Immature natural killer cell (primary cell): ENCODE results near the gene TNS3. TPM values are rescaled to one million over a fixed set of nuclear protein-coding genes. Genes with fewer than 3 reads are reported as not detected.
"Not testable (repeated sequence)": the region's sequence is repeated elsewhere in the genome, so short reads cannot be mapped to it uniquely, and the experiment has no call there.

Experiments
- DNase-seq, 3 donors: peaks; one replicate each; pipeline ENCODE4 v3.0.0; 2022; ENCODE audit warnings: mixed read lengths in 1 of 3
- H3K27ac Mint-ChIP-seq, 6 donors: one replicate each; pipeline ENCODE4 v1.8.0; 2020; ENCODE audit warnings: mixed read lengths in 6 of 6, mild to moderate bottlenecking in 5 of 6, inconsistent platforms in 4 of 6, moderate library complexity in 3 of 6
- H3K27me3 Mint-ChIP-seq, 3 donors: one replicate each; pipeline ENCODE4 v1.8.0; 2020 to 2021; ENCODE audit warnings: low read depth in 3 of 3, mild to moderate bottlenecking in 3 of 3, mixed read lengths in 3 of 3, moderate library complexity in 3 of 3, inconsistent platforms in 1 of 3
- H3K36me3 Mint-ChIP-seq, 3 donors: one replicate each; pipeline ENCODE4 v1.8.0; 2020; ENCODE audit warnings: mixed read lengths in 3 of 3, inconsistent platforms in 2 of 3, mild to moderate bottlenecking in 2 of 3
- H3K4me1 Mint-ChIP-seq, 2 donors: one replicate each; pipeline ENCODE4 v1.8.0; 2020; ENCODE audit warnings: inconsistent platforms in 2 of 2, mild to moderate bottlenecking in 2 of 2, mixed read lengths in 2 of 2, moderate library complexity in 1 of 2
- H3K4me3 Mint-ChIP-seq, 5 donors: one replicate each; pipeline ENCODE4 v1.8.0; 2020; ENCODE audit warnings: mild to moderate bottlenecking in 5 of 5, mixed read lengths in 5 of 5, inconsistent platforms in 3 of 5, moderate library complexity in 3 of 5
- H3K9me3 Mint-ChIP-seq, 6 donors: one replicate each; pipeline ENCODE4 v1.8.0; 2020; ENCODE audit warnings: mild to moderate bottlenecking in 6 of 6, mixed read lengths in 6 of 6, inconsistent platforms in 4 of 6, moderate library complexity in 3 of 6
- polyA plus RNA-seq, 3 donors: library from polyadenylated mRNA; unstranded; fragments of 300-500 nt; fragmentation: Illumina TruSeq; gene quantifications; one replicate each; pipeline ENCODE4 v1.2.3, GENCODE V29; 2021

The TNS3 gene
- polyA plus RNA-seq, 3 donors from 2014 or later: 0.19 TPM; not detected in 2

GRCh38 chr7:47597379-47597778 lies 15.5 kb upstream of the TNS3 start:
- Mint-ChIP-seq H3K4me1 (peaks cover 22 to 25% of the 10 kb centered on the region in 2 donors), H3K9me3 (peaks cover 2 to 18% (median 12%) of the 10 kb centered on the region in 6 donors), H3K4me3 (no peak overlapping the region)

GRCh38 chr7:47596502-47597202 lies 14.7 kb upstream of the TNS3 start:
- Mint-ChIP-seq H3K9me3 (peaks cover 2 to 18% (median 12%) of the 10 kb centered on the region in 6 donors), H3K27ac (no peak overlapping the region), H3K36me3 (peaks cover 0 to 7% (median 5%) of the 10 kb centered on the region in 3 donors), H3K4me3 (no peak overlapping the region), H3K4me1 (peaks cover 20 to 21% of the 10 kb centered on the region in 2 donors), H3K27me3 (peaks cover 2 to 7% (median 5%) of the 10 kb centered on the region in 3 donors)
- DNase-seq: no peak

More at GRCh38 chr7:47597379-47597778, 15.5 kb upstream of the TNS3 start:
- peaks cover 0 to 7% (median 5%) of the 10 kb centered on the region in 3 donors for H3K36me3 Mint-ChIP-seq
- peaks cover 2 to 10% (median 5%) of the 10 kb centered on the region in 3 donors for H3K27me3 Mint-ChIP-seq
- no peak for DNase-seq
- H3K27ac Mint-ChIP-seq: no peak overlapping the region

- Mint-ChIP-seq H3K9me3 (peaks cover 2 to 18% (median 12%) of the 10 kb centered on the region in 6 donors), H3K4me1 (no peaks in the 10 kb centered on the region), H3K4me3 (no peak overlapping the region), H3K27ac (no peak overlapping the region), H3K36me3 (peaks cover 0 to 5% (median 3%) of the 10 kb centered on the region in 3 donors), H3K27me3 (peaks cover 3 to 4% (median 4%) of the 10 kb centered on the region in 3 donors)
- DNase-seq: no peak
Observed at GRCh38 chr7:47594406-47594805, 12.5 kb upstream of the TNS3 start.

DNA sequence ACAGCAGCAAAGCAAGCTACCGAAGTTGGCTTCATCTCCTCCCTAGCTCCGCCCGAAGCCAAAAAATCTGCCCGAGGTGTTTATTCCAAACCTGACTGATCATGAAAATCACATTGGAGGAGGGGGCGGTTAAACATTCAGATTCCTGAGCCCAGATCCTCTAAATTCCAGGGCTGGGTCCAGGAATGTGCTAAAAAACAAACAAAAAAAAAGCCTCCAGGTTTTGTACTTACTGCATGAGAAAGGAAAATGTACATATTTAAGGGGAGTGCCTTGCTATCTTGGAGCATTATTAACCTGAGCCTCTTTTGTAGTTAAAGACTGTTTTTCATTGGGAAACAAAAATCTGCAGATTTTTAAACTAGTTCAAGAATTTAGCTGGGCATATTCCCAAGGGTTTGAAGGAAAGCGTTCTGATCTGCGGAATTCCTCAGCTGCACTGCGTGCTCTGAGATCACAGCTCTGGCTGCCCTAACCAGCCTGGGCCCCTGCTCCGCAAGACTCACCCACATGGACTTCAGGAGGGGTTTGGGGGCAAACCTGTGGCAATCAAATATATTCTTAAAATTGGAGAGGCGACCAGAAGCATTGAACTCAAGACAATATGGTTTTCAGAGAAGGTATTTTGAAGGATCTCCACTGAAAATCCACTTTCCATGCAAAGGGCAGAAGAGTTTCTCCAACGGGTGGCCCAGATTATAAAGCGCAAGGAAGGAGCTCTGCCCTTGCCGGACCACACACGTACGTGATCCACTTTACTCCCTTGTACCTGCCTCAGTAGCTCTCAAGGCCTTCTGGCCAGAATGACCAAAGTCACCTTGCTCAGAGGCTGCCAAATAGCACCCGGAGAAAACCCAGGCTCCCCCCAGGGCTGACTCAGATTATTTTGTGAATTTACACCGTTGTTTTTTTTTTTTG lies 10.0 kb upstream of the TNS3 start:
- peaks cover 0 to under 1% (median 0%) of the 10 kb centered on the region in 3 donors for H3K36me3 Mint-ChIP-seq
- no peaks in the 10 kb centered on the region for H3K4me1 Mint-ChIP-seq
- H3K27ac Mint-ChIP-seq: no peak overlapping the region
- DNase-seq: no peak
- peaks cover 2 to 3% (median 3%) of the 10 kb centered on the region in 3 donors for H3K27me3 Mint-ChIP-seq
- peaks cover 1 to 7% (median 4%) of the 10 kb centered on the region in 6 donors for H3K9me3 Mint-ChIP-seq
- H3K4me3 Mint-ChIP-seq: no peak overlapping the region

- Mint-ChIP-seq H3K36me3 (no peaks in the 10 kb centered on the region), H3K9me3 (peaks cover 0 to 2% (median 1%) of the 10 kb centered on the region in 6 donors), H3K4me3 (no peak overlapping the region), H3K27ac (no peak overlapping the region), H3K4me1 (no peaks in the 10 kb centered on the region), H3K27me3 (peaks cover 1 to 2% (median 2%) of the 10 kb centered on the region in 3 donors)
- DNase-seq: no peak
Observed at GRCh38 chr7:47591089-47591654, 9.3 kb upstream of the TNS3 start.

GRCh38 chr7:47590215-47590614 lies 8.3 kb upstream of the TNS3 start:
- not testable (repeated sequence) for H3K36me3 Mint-ChIP-seq, H3K27me3 Mint-ChIP-seq, H3K9me3 Mint-ChIP-seq, H3K4me1 Mint-ChIP-seq, H3K27ac Mint-ChIP-seq, H3K4me3 Mint-ChIP-seq, DNase-seq

GRCh38 chr7:47588704-47589225 lies 6.9 kb upstream of the TNS3 start:
- H3K4me3 Mint-ChIP-seq: no peak overlapping the region

DNA sequence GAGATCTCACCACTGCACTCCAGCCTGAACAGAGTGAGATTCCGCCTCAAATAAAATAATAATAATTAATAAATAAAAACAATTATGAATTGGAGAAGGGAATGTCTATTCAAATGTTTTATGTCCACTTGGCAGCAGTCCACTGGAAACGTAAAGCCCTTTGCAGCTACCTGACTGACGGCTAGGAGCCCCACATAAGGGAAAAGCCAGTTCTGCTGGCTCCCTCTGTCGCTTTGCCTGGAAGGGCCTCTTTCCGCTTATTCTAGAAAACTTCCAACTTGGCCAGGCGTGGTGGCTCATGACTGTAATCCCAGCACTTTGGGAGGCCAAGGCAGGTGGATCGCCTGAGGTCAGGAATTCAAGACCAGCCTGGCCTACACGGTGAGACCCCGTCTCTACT lies 6.1 kb upstream of the TNS3 start:
- Mint-ChIP-seq H3K9me3 (peaks cover 0 to 3% (median 0%) of the 10 kb centered on the region in 6 donors), H3K4me3 (no peak overlapping the region), H3K36me3 (peaks cover 0 to 9% (median 0%) of the 10 kb centered on the region in 3 donors), H3K4me1 (no peaks in the 10 kb centered on the region), H3K27me3 (peaks cover 0 to 8% (median 7%) of the 10 kb centered on the region in 3 donors), H3K27ac (no peak overlapping the region)
- no peak for DNase-seq

More at GRCh38 chr7:47588704-47589225, 6.9 kb upstream of the TNS3 start:
- no peak for DNase-seq
- no peaks in the 10 kb centered on the region for H3K4me1 Mint-ChIP-seq
- no peak overlapping the region for H3K27ac Mint-ChIP-seq
- H3K9me3 Mint-ChIP-seq: peaks cover 0 to 3% (median 0%) of the 10 kb centered on the region in 6 donors
- peaks cover 0 to 9% (median 0%) of the 10 kb centered on the region in 3 donors for H3K36me3 Mint-ChIP-seq
- H3K27me3 Mint-ChIP-seq: peaks cover 1 to 2% (median 2%) of the 10 kb centered on the region in 3 donors

GRCh38 chr7:47587351-47587750 lies 5.4 kb upstream of the TNS3 start:
- DNase-seq: no peak
- Mint-ChIP-seq H3K27me3 (peaks cover 0 to 13% (median 7%) of the 10 kb centered on the region in 3 donors), H3K36me3 (peaks cover 0 to 9% (median 0%) of the 10 kb centered on the region in 3 donors), H3K4me1 (no peaks in the 10 kb centered on the region), H3K4me3 (no peak overlapping the region), H3K9me3 (peaks cover 0 to 3% (median 0%) of the 10 kb centered on the region in 6 donors), H3K27ac (no peak overlapping the region)

- DNase-seq: no peak
- H3K27me3 Mint-ChIP-seq: peaks cover 0 to 14% (median 7%) of the 10 kb centered on the region in 3 donors
- peaks cover 0 to 3% (median 0%) of the 10 kb centered on the region in 6 donors for H3K9me3 Mint-ChIP-seq
- no peaks in the 10 kb centered on the region for H3K4me1 Mint-ChIP-seq
- H3K4me3 Mint-ChIP-seq: no peak overlapping the region
- peaks cover 0 to 9% (median 0%) of the 10 kb centered on the region in 3 donors for H3K36me3 Mint-ChIP-seq
- peak overlapping the region in 1 of 6 donors; percentile 21 for H3K27ac Mint-ChIP-seq
Observed at GRCh38 chr7:47586925-47587324, 5.0 kb upstream of the TNS3 start.

DNA sequence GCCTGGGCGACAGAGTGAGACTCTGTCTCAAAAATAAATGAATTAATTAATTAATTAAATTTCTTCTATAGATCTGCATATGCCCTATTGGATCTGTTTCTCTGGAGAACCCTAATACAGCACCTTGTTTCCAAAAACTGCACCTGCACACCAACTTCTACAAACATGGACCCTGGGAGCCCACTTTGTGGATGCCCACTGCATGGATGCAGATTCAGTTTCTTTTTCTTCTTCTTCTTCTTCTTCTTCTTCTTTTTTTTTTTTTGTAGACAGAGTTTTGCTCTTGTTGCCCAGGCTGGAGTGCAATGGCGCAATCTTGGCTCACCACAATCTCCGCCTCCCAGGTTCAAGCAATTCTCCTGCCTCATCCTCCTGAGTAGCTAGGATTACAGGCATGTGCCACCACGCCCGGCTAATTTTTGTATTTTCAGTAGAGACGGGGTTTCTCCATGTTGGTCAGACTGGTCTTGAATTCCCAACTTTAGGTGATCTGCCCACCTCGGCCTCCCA lies 4.3 kb upstream of the TNS3 start:
- DNase-seq, H3K9me3 Mint-ChIP-seq, H3K4me1 Mint-ChIP-seq, H3K4me3 Mint-ChIP-seq, H3K27ac Mint-ChIP-seq, H3K36me3 Mint-ChIP-seq: not testable (repeated sequence)
- H3K27me3 Mint-ChIP-seq: peaks cover 0 to 14% (median 7%) of the 10 kb centered on the region in 3 donors

GRCh38 chr7:47584536-47584895 lies 2.6 kb upstream of the TNS3 start:
- DNase-seq: no peak
- H3K36me3 Mint-ChIP-seq: peaks cover 0 to 9% (median 3%) of the 10 kb centered on the region in 3 donors
- no peaks in the 10 kb centered on the region for H3K4me1 Mint-ChIP-seq
- no peak overlapping the region for H3K27ac Mint-ChIP-seq
- peaks cover 1 to 14% (median 10%) of the 10 kb centered on the region in 3 donors for H3K27me3 Mint-ChIP-seq
- no peak overlapping the region for H3K4me3 Mint-ChIP-seq
- H3K9me3 Mint-ChIP-seq: peaks cover 0 to 3% (median 0%) of the 10 kb centered on the region in 6 donors
